Measurements from ENCODE around the gene RYR1.

DNA sequence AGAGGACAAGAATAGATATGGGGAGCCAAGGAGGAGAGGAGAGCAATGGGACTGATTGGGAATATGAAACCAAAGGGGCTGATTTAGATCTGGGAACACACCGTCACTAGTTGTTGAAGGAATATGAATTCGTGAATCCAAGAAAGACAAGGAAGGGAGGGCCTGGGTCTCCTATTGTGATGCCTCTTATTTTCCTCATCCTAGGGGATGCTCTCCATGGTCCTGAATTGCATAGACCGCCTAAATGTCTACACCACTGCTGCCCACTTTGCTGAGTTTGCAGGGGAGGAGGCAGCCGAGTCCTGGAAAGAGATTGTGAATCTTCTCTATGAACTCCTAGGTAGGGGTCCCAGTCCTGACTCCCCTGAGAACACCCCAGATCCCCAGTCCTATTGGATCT lies 21.5 kb downstream of the RYR1 start:
- TF ChIP-seq, protein P1, sequence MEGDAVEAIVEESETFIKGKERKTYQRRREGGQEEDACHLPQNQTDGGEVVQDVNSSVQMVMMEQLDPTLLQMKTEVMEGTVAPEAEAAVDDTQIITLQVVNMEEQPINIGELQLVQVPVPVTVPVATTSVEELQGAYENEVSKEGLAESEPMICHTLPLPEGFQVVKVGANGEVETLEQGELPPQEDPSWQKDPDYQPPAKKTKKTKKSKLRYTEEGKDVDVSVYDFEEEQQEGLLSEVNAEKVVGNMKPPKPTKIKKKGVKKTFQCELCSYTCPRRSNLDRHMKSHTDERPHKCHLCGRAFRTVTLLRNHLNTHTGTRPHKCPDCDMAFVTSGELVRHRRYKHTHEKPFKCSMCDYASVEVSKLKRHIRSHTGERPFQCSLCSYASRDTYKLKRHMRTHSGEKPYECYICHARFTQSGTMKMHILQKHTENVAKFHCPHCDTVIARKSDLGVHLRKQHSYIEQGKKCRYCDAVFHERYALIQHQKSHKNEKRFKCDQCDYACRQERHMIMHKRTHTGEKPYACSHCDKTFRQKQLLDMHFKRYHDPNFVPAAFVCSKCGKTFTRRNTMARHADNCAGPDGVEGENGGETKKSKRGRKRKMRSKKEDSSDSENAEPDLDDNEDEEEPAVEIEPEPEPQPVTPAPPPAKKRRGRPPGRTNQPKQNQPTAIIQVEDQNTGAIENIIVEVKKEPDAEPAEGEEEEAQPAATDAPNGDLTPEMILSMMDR (IDR thresholded peaks at IDR 0.05): no peak
- TF ChIP-seq ZFX (IDR thresholded peaks at IDR 0.05; ENCODE audit: borderline replicate concordance): no peak

Measured in 22Rv1 (cell line).